Activated gamma-delta T cell treated with anti-CD3 and anti-CD28 coated beads, Interleukin-2, amount 50 U/mL, for 16 hours (primary cell): ENCODE results near the gene GABRB1.

Source experiments
- DNase-seq: peaks from one replicate; pipeline ENCODE4 v3.0.0-alpha.2; 2020; ENCODE audit warnings: low read depth

GABRB1 gene

DNA sequence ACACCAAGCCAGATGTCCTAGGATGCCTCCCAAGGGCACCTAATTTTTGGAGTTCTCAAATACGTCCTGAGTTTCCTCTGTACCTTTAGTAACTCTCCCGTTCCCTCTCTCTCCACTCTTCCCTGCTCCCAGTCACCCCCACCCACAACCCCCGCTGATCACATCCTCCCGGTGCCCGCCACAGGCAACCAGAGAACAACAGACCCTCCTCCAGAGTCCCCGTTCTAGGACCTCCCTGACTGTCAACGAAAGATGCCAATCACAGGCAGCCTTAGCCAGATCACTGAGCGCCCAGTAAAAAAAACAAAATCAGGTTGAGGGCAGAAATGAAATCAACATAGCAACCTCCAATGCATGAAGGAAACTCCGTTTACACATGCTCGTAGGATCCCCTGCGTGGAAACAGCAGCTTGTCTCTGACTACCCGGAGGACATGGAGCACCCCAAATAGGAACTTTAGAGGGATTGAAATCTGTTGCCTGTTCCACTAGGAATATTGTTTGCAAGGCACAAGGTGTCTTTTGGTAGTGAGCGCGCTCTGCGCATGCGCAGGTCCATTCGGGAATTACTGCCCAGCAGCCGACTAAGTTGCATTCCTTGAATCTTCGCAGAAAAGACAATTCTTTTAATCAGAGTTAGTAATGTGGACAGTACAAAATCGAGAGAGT, at the start of gene GABRB1:
TSS of gene GABRB1 (plus strand) at position 557 of the 668 bp plus-strand sequence.
- no peak for DNase-seq

DNA sequence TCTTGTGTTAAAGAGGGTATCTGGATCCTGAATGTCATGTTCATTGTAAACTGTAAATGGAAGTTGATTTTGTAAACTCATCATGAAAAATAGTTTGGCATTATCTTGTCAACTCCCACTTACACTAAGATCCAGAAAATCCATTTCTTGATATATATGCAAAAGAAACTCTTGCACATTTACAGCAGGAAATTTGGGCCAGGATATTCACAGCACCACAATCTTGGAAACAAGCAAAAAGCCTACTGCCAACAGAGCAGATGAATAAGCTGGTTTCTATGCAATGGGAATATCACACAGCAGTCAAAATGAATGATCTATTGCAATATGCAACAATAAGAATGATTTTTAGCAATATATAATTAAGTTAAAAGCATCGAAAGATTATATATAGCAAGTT, 46.6 kb upstream of the GABRB1 start:
- DNase-seq, result no peak

GRCh38 chr4:46986922-46987638, 44.3 kb upstream of the GABRB1 start:
- no peak for DNase-seq

GRCh38 chr4:46992338-46992737, 39.0 kb upstream of the GABRB1 start:
- DNase-seq, result no peak

GRCh38 chr4:46993075-46994006, 38.0 kb upstream of the GABRB1 start, which contains the start of gene GABRA4:
Gene GABRA4 (minus strand): TSS chr4:46993581. CDS start chr4:46993424, 157 bp downstream.
- DNase-seq, result no peak

DNA sequence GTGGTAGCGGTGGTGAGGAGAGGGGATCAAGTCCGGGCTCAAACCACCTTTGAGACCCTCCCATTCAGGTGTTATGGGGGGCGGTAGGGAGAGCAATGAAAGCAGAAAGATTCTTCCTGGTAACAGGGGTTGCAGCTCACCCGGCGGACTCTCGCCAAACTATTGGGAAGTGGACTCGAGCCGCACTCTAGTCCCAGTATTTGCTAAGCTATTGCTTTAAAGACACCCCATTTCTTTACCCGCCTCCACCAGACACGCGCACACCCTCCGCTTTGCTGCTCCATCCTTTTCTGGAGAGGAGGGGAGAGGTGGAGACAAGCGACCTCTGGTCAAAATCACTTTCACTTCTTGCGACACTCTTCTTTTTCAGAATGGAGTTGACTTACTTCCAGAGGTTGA, 37.4 kb upstream of the GABRB1 start:
- no peak for DNase-seq

DNA sequence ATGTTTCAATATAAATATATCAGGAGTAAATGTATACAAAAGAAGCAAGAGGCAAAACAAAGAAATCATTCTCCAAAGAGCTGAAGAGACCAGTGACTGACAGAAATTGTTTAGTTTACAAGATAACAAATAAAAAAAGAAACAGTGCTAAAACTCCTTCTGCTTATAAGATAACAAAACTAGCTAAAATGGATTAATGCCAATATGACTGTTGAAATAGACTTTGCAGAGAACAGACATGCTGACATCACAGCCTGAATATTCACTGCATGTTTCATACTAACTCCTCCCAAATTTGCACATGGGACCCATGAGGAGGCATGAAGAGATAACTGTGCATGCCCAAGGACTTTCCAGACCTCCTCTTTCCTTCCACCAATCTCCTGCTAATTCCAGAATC, 31.8 kb upstream of the GABRB1 start:
- DNase-seq, result no peak

- no peak for DNase-seq
Measured at GRCh38 chr4:47000406-47000805, 31.0 kb upstream of the GABRB1 start.

- DNase-seq, result no peak
Measured at GRCh38 chr4:47002580-47002979, 28.8 kb upstream of the GABRB1 start.

DNA sequence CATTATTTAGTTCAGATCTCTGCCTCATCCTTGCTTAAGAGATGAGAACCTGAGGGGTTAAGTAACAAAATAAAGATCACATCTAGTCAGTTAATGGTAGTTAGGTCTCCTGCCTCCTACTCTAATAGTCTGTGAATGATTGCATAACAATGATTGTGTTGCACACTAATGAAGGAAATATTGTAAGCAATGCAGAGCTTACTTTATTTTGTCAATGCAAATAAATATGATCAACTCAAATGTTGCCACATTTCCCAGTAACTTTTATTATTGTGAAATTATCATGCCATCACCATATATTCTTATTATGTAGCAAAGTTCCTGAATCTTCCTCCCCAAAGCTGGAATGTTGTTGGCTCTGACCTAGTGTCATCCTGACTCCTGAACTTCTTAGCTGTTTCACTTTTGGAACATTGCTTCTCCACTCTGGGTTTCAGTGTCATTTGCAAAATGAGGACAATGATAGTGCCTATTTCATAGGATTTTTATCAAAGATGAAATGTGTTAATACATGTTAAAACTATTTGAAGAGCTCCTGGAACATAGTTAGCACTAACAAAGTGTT, 20.9 kb upstream of the GABRB1 start:
- no peak for DNase-seq

GRCh38 chr4:47010912-47011446, 20.4 kb upstream of the GABRB1 start:
- DNase-seq, result no peak

DNA sequence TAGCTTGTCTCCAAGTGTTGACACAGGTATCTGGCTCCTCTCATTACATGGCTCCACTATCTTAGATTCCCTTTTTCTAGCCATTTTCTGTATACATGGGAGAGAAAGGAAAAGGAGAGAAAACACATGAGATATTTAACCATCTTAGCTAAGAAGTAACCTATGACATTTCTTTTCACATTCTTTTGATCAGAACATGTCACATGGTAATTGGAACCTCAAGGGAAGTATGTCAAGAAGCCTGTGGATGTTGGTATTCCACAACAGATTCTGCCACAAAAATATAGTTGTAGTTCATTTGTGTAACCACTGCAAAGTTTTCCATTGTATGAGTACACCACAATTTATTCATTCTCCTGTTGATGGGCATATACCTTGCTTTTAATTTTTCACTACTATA, 18.7 kb upstream of the GABRB1 start:
- no peak for DNase-seq

GRCh38 chr4:47013373-47013772, 18.0 kb upstream of the GABRB1 start:
- no peak for DNase-seq

GRCh38 chr4:47017081-47017480, 14.3 kb upstream of the GABRB1 start:
- no peak for DNase-seq

DNA sequence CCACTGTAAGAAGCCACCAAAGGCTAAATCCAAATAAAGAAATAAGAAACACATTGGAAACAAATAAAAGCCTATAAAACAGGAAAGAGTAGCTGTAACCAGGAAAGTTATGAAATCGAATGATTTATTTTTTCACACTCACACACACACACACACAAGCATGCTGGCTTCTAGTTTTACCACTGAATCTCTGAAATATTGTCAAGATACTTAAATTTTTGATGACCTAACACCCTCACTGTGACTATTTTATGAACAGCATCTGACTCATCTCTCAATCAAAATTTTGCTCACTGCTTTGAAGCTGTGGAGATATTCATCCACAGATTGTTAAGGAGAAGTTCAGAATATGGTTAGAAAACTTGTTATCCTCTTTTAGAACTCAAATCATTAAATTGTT, 13.9 kb upstream of the GABRB1 start:
- DNase-seq, result no peak

- no peak for DNase-seq
Measured at GRCh38 chr4:47031751-47032404, 511 bp downstream of the GABRB1 start.

DNA sequence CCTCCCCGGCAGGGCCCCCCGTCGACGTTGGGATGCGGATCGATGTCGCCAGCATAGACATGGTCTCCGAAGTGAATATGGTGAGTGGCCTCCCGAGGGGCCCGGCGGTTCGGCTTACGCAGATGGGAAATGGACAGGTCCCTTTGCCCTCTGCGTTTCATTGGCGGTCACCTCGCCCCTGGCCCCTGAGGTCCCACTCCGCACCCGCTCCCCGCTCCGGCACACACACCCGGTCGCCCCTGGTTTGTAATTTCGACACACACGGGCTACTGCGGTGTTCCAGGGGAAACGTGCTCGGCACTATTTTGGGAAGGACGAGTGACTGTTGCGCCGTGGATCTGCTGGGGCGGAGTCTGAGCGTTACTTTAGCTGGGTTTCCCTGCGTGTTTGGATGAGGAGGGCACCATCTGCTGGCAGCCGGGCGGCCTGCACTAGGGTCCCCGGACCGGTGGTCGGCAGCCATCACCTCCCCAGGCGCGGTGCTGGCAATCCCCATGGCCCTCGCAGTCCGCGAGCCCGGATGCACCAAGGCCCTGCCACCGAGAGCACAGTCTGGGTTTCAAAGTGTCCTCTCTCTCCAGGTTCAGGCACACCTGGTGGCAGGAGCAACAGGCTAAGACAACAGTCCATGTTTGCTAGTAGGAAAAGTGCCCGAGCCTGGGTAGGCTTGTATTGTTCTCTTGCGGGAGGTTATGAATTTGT, 1.2 kb downstream of the GABRB1 start:
- peak; percentile 7 for DNase-seq

GRCh38 chr4:47038263-47038662, 6.9 kb downstream of the GABRB1 start:
- no peak for DNase-seq

DNA sequence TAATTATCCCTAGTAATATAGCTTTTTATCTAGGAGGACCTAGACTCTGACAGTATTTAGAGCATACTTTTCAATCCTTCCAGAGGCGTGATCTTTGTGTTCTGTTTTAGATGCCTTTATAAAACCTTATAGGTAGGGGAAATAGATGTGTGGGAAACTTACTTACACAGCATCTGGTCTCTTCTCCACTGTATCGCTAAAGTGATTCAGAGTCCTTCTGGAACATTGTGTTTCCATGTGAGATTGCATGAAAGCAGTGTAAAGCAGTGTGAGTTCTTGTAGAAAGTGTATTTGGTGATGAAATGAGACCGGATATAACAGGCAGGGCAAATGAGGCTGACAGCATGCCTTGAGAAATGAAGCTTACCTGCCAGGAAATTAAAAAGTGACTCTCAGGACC, 9.5 kb downstream of the GABRB1 start:
- DNase-seq, result no peak

DNA sequence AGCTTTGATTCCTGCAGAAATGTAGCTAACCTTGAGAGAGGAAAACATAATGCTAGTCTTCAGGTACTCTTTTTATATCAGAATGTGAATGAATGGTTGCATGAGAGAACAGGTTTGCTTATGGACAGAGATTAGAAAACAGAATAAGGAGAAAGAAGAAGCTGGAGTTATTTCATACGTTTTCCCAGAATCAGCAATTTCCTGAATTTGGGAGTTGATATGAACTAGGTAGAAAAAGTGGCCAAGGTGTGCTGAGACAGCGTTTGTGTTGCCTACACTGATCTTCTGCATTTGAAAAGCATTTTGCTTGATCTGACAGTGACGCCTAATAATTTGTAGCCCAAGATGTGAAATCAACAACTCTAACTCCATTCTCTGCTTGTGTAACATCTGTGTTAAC, 12.5 kb downstream of the GABRB1 start:
- DNase-seq, result no peak

- DNase-seq, result no peak
Measured at GRCh38 chr4:47045261-47045660, 13.9 kb downstream of the GABRB1 start.
